Measurements from ENCODE around the gene HPS1.

HPS1 gene

GRCh38 chr10:98463976-98464754 lies 17.4 kb upstream of the HPS1 start:
- DNase-seq = no peak

- no peak for DNase-seq
Measured at GRCh38 chr10:98463016-98463415, 16.3 kb upstream of the HPS1 start.

- DNase-seq = no peak
Measured at GRCh38 chr10:98461500-98461842, 14.7 kb upstream of the HPS1 start.

GRCh38 chr10:98460837-98461499 lies 14.2 kb upstream of the HPS1 start:
- DNase-seq = no peak

GRCh38 chr10:98458809-98459784 lies 12.4 kb upstream of the HPS1 start:
- DNase-seq = no peak

- DNase-seq = no peak
Measured at GRCh38 chr10:98457721-98458120, 11.0 kb upstream of the HPS1 start.

GRCh38 chr10:98456686-98457482 lies 10.1 kb upstream of the HPS1 start:
- DNase-seq = no peak

- no peak for DNase-seq
Measured at GRCh38 chr10:98456043-98456570, 9.4 kb upstream of the HPS1 start.

GRCh38 chr10:98453729-98454128 lies 7.0 kb upstream of the HPS1 start:
- no peak for DNase-seq

- no peak for DNase-seq
Measured at GRCh38 chr10:98450618-98451017, 3.9 kb upstream of the HPS1 start.

GRCh38 chr10:98449287-98449686 lies 2.6 kb upstream of the HPS1 start:
- no peak for DNase-seq

GRCh38 chr10:98446151-98446660 lies 529 bp downstream of the HPS1 start:
- DNase-seq = no peak

GRCh38 chr10:98445200-98445812 lies 1.4 kb downstream of the HPS1 start:
- DNase-seq = no peak

- no peak for DNase-seq
Measured at GRCh38 chr10:98444314-98445006, 2.3 kb downstream of the HPS1 start.

GRCh38 chr10:98438715-98439114 lies 8.0 kb downstream of the HPS1 start:
- no peak for DNase-seq

- no peak for DNase-seq
Measured at GRCh38 chr10:98436704-98437103, 10.0 kb downstream of the HPS1 start.

GRCh38 chr10:98435178-98435577 lies 11.6 kb downstream of the HPS1 start:
- DNase-seq = no peak

- no peak for DNase-seq
Measured at GRCh38 chr10:98433881-98434732, 12.6 kb downstream of the HPS1 start.

- DNase-seq = no peak
Measured at GRCh38 chr10:98433371-98433770, 13.4 kb downstream of the HPS1 start.

GRCh38 chr10:98432330-98432729 lies 14.4 kb downstream of the HPS1 start:
- DNase-seq = no peak
